Lower leg skin (tissue), 4 donors: Measurements from ENCODE around the gene GALNT11. TPM values are rescaled to one million over a fixed set of nuclear protein-coding genes. Genes with fewer than 3 reads are reported as not detected.
"Not testable (repeated sequence)": the region's sequence is repeated elsewhere in the genome, so short reads cannot be mapped to it uniquely, and the experiment has no call there.

Experiments used
- DNase-seq, 2 donors: peaks; one replicate each; pipeline ENCODE4 v3.0.0-alpha.2; 2019; ENCODE audit warnings: low spot score in 2 of 2
- H3K4me3 ChIP-seq: fragments of 200-600 bp; sonication (generic); 2 replicates; pipeline ENCODE4 v1.5.1; 2017; ENCODE audit warnings: mild to moderate bottlenecking, low read depth; ENCODE audit not compliant: poor library complexity, severe bottlenecking
- CTCF ChIP-seq, 3 donors: fragments of 450-650 bp; IDR thresholded peaks; one replicate each; pipeline ENCODE4 v1.5.1; 2016; ENCODE audit warnings: antibody characterized with exemption in 3 of 3, mild to moderate bottlenecking in 3 of 3, moderate library complexity in 2 of 3
- POLR2A ChIP-seq, 2 donors: fragments of 450-650 bp; IDR thresholded peaks; one replicate each; pipeline ENCODE4 v1.6.1; 2016 to 2017; ENCODE audit warnings: antibody characterized with exemption in 2 of 2, mild to moderate bottlenecking in 1 of 2, moderate library complexity in 1 of 2
- WGBS, 2 donors: methylation state at CpG; one replicate each; pipeline ENCODE4 v1.1.5; 2018; 5-methylcytosine and 5-hydroxymethylcytosine counted together
- intact Hi-C: fragments of 100-400 bp; cut with DNase I; formaldehyde crosslinking; loops from one replicate; pipeline ENCODE4 v1.15.0; 2023; ENCODE audit warnings: low total_unique reads
- total RNA-seq, 4 donors: library from RNA; depleted of rRNA; stranded (reverse); fragments of >200 nt; gene quantifications; one replicate each; pipeline ENCODE4 v1.1.0, GENCODE V29; 2016

The GALNT11 gene
- total RNA-seq, 4 donors from 2014 or later = 38.9 to 62.6 (median 45.3) TPM

GRCh38 chr7:152072421-152072820, 46.9 kb downstream of the GALNT11 start:
- intact Hi-C loops = no loop called here
- no peak overlapping the region for H3K4me3 ChIP-seq
- no peak for DNase-seq
- 62 to 77% methylated on average over 4 of the region's 4 CpGs for WGBS, 2 donors
- TF ChIP-seq POLR2A (IDR thresholded peaks at IDR 0.05) (no peak), CTCF (IDR thresholded peaks at IDR 0.05) (no peak)

GRCh38 chr7:152073352-152073751, 47.9 kb downstream of the GALNT11 start:
- DNase-seq = no peak
- WGBS, 2 donors = 85 to 90% methylated on average over 2 of the region's 2 CpGs
- no peak overlapping the region for H3K4me3 ChIP-seq
- TF ChIP-seq CTCF (IDR thresholded peaks at IDR 0.05) (no peak), POLR2A (IDR thresholded peaks at IDR 0.05) (no peak)
- intact Hi-C loops = no loop called here

- DNase-seq = no peak
- intact Hi-C loops = no loop called here
- 72 to 74% methylated on average over 2 of the region's 2 CpGs for WGBS, 2 donors
- TF ChIP-seq CTCF (IDR thresholded peaks at IDR 0.05) (no peak), POLR2A (IDR thresholded peaks at IDR 0.05) (no peak)
- no peak overlapping the region for H3K4me3 ChIP-seq
Measured at GRCh38 chr7:152074673-152075072, 49.2 kb downstream of the GALNT11 start.

GRCh38 chr7:152075379-152075778, 49.9 kb downstream of the GALNT11 start:
- intact Hi-C loops, H3K4me3 ChIP-seq, DNase-seq: not testable (repeated sequence)
- 94 to 97% methylated on average over 14 of the region's 14 CpGs for WGBS, 2 donors

- no peak for DNase-seq
- TF ChIP-seq CTCF (IDR thresholded peaks at IDR 0.05) = no peak
- TF ChIP-seq POLR2A (IDR thresholded peaks at IDR 0.05) = no peak
- intact Hi-C loops = no loop called here
- WGBS, 2 donors = 65 to 85% methylated on average over 8 of the region's 8 CpGs
- H3K4me3 ChIP-seq = no peak overlapping the region
Measured at GRCh38 chr7:152076324-152076821, 50.9 kb downstream of the GALNT11 start.

GRCh38 chr7:152076940-152077933, 51.8 kb downstream of the GALNT11 start:
- 88 to 89% methylated on average over 8 of the region's 8 CpGs for WGBS, 2 donors
- no peak for DNase-seq
- intact Hi-C loops = no loop called here
- no peak overlapping the region for H3K4me3 ChIP-seq
- TF ChIP-seq CTCF (IDR thresholded peaks at IDR 0.05) (no peak), POLR2A (IDR thresholded peaks at IDR 0.05) (no peak)
